ENCODE data around the gene RAB9A. TPM values are rescaled to one million over a fixed set of nuclear protein-coding genes. Genes with fewer than 3 reads are reported as not detected.

The RAB9A gene
- polyA plus RNA-seq, 1 of the 3 experiments (the other 2 are of a cell fraction) = 15.3 TPM

- Histone ChIP-seq H3K4me2 (no peak overlapping the region), H3K9me2 (no peaks in the 10 kb centered on the region), H3K9ac (no peak overlapping the region), H3K9me3 (no peaks in the 10 kb centered on the region), H3F3A (replicated peaks; ENCODE audit: insufficient read depth) (peaks cover 3% of the 10 kb centered on the region), H3K36me3 (replicated peaks in 1 of 2; ENCODE audit: control insufficient read depth in 1 of 2, insufficient read depth in 2 of 2, low read length in 1 of 2) (peaks cover 39 to 45% of the 10 kb centered on the region in 2 experiments), H3K79me2 (ENCODE audit: insufficient read depth) (peaks cover 55% of the 10 kb centered on the region), H4K20me1 (ENCODE audit: insufficient read depth) (peaks cover 6% of the 10 kb centered on the region; the same call in 1 of the 2 replicates), H3K27ac (ENCODE audit: low read depth in 2 of 2, low read length in 1 of 2) (no peak overlapping the region), H3K4me3 (ENCODE audit: low read depth in 2 of 2, low read length in 1 of 2) (no peak overlapping the region), H3K4me1 (ENCODE audit: control insufficient read depth in 1 of 2, insufficient read depth in 2 of 2, low read depth in 1 of 2, low read length in 1 of 2) (peaks cover 0 to 3% of the 10 kb centered on the region in 2 experiments; a peak in 1 of 4 replicates), H2AFZ (ENCODE audit: low read depth) (no peak overlapping the region), H3K27me3 (ENCODE audit: insufficient read depth) (no peaks in the 10 kb centered on the region)
- CTCF ChIA-PET = no interaction called here
- 93% methylated on average over 3 of the region's 3 CpGs for WGBS (ENCODE audit: low lambda C conversion rate)
- TF ChIP-seq TEAD4 (IDR thresholded peaks at IDR 0.05; ENCODE audit: borderline replicate concordance, insufficient read depth) = no peak
- no peak for TF ChIP-seq GATA2 (CRISPR knock-in tag; IDR thresholded peaks at IDR 0.05)
- no peak for TF ChIP-seq CTCF (IDR thresholded peaks at IDR 0.05)
- TF ChIP-seq RCOR1 (IDR thresholded peaks at IDR 0.05; ENCODE audit: low read length) = no peak
- TF ChIP-seq RFX5 (IDR thresholded peaks at IDR 0.05; ENCODE audit: low read length) = no peak
- no peak for TF ChIP-seq RAD21 (IDR thresholded peaks at IDR 0.05; ENCODE audit: low read length)
- no peak for TF ChIP-seq FOXJ3 (CRISPR knock-in tag; IDR thresholded peaks at IDR 0.05)
- TF ChIP-seq EP300 (IDR thresholded peaks at IDR 0.05; ENCODE audit: borderline replicate concordance in 1 of 2, low read depth in 1 of 2, low read length in 1 of 2) = no peak
- no peak for TF ChIP-seq JUND (IDR thresholded peaks at IDR 0.05)
- TF ChIP-seq USF2 (IDR thresholded peaks at IDR 0.05; ENCODE audit: borderline replicate concordance, low read depth, low read length) = no peak
- TF ChIP-seq MXI1 (IDR thresholded peaks at IDR 0.05; ENCODE audit: low read depth, low read length) = no peak
- POLR2A ChIA-PET = no interaction called here
- no peak for DNase-seq
These were observed 30.4 kb downstream of the RAB9A start for GRCh38 chrX:13719192-13719856.

- Histone ChIP-seq H3K27me3 (ENCODE audit: insufficient read depth) (no peaks in the 10 kb centered on the region), H3K27ac (ENCODE audit: low read depth in 2 of 2, low read length in 1 of 2) (no peak overlapping the region), H4K20me1 (ENCODE audit: insufficient read depth) (peaks cover 6% of the 10 kb centered on the region; the same call in 1 of the 2 replicates), H3K9me3 (no peaks in the 10 kb centered on the region), H2AFZ (ENCODE audit: low read depth) (no peak overlapping the region), H3K4me3 (ENCODE audit: low read depth in 2 of 2, low read length in 1 of 2) (no peak overlapping the region), H3K79me2 (ENCODE audit: insufficient read depth) (peaks cover 75% of the 10 kb centered on the region), H3K4me1 (ENCODE audit: control insufficient read depth in 1 of 2, insufficient read depth in 2 of 2, low read depth in 1 of 2, low read length in 1 of 2) (peaks cover 0 to 3% of the 10 kb centered on the region in 2 experiments; a peak in 1 of 4 replicates), H3F3A (replicated peaks; ENCODE audit: insufficient read depth) (no peaks in the 10 kb centered on the region), H3K4me2 (no peak overlapping the region), H3K9me2 (no peaks in the 10 kb centered on the region), H3K9ac (no peak overlapping the region), H3K36me3 (replicated peaks in 1 of 2; ENCODE audit: control insufficient read depth in 1 of 2, insufficient read depth in 2 of 2, low read length in 1 of 2) (peaks cover 20 to 29% of the 10 kb centered on the region in 2 experiments)
- TF ChIP-seq RCOR1 (IDR thresholded peaks at IDR 0.05; ENCODE audit: low read length) = no peak
- ChIA-PET CTCF (interaction anchor here (1.4 kb wide), 1 partner anchor 63 kb away, joined by 3 read pairs; no protein-coding TSS in a partner anchor), POLR2A (interaction anchor here (1.0 kb wide), 1 partner anchor 13 kb away, joined by 3 read pairs; no protein-coding TSS in a partner anchor)
- DNase-seq = no peak
- 100% methylated on average over 4 of the region's 4 CpGs for WGBS (ENCODE audit: low lambda C conversion rate)
These were observed 32.4 kb downstream of the RAB9A start for GRCh38 chrX:13721371-13721770.

Data from SK-N-SH (cell line).